NCI-H2227 treated with DMSO at 0.1 percent for 48 hours (cell line): Measurements from ENCODE around the gene TAS2R43.
"Not testable (repeated sequence)": the region's sequence is repeated elsewhere in the genome, so short reads cannot be mapped to it uniquely, and the experiment has no call there.

ENCODE experiments used
- DNase-seq: peaks from one replicate; lab custom pipeline; 2025; lab: John Stamatoyannopoulos, UW

Gene TAS2R43

GRCh38 chr12:11059041-11059440 lies 33.1 kb downstream of the TAS2R43 start:
- DNase-seq = no peak

DNA sequence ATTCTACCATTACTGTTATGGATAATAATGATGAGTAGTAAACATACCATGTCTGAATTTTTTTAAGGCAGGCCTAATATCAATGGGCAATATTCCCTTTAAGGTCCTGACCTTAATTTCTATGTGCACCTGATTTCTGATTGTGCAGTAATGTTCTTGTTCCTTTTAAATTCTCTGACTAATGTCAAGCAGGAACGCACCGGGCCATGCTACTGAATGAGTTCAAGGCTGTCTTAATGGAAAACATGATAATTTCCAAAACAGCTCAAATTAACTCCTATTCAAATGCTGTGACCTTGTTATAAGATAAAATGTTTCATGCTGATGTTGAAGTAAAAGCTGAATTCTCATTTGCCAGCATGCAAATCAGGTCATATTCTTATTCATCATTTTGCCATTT lies 36.8 kb downstream of the TAS2R43 start:
- no peak for DNase-seq

- DNase-seq = not testable (repeated sequence)
Observed at GRCh38 chr12:11049806-11050531, 42.1 kb downstream of the TAS2R43 start.

DNA sequence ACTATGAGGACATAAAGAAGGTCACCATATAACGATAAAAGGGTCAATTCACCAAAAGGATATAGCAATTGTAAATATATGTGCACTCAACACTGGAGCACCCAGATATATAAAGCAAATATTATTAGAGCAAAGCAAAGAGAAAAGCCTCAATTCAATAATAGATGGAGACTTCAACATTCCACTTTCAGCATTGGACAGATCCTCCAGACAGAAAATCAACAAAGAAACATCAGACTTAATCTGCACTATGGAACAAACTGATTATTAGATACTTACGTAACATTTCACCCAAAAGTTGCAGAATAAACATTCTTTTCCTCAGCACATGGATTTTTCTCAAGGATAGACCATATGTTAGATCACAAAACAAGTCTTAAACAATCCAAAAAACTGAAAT lies 50.7 kb downstream of the TAS2R43 start:
- DNase-seq = not testable (repeated sequence)
